C4-2B (cell line): ENCODE data around the gene TMEM51.

Source experiments
- CTCF ChIP-seq: fragments of 450-650 bp; conservative IDR thresholded peaks from 2 replicates; pipeline ENCODE4 v1.5.1; 2017; ENCODE audit warnings: mild to moderate bottlenecking
- ZFX ChIP-seq: fragments of 450-650 bp; IDR thresholded peaks from 2 replicates; pipeline ENCODE4 v1.6.1; 2017

DNA sequence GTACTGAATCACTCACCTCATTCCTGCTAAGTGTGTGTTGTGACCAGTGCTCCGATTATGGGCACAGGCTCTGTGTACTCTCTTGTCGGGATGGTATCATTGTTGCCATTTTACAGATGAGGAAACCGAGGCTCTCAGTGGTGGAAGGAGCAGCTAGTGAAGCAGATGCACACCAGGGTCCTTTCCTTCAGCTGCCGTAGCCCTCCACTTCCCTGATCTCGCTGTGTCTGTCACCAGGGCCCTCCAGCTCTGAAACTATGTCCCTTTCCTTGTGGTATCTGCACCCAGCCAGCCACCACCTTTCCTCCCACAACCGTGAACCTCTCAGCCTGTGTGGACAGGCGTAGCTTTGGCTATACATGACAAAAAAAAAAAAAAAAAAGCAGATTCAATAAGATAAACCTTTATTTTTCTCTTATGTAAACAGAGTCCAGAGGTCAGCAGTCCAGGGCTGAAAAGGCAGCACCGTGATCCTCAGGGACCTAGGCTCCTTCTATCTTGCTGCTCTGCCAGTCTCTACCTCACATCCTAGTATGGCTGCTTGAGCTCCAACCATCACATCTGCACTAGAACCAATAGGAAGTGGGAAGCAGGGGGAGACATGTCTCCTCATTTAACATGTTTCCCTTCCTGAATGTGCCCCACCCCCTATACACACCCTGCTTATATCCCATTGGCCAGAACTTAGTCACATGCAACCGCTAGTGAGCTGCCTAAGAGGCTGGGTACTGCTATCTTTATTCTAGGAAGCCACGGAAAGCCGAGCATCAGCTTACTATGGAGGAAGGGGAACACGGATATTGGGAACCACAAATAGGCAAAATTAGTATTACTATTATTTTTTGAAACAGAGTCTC, 44.3 kb downstream of the TMEM51 start:
- TF ChIP-seq CTCF: no peak
- TF ChIP-seq ZFX: no peak
